ENCODE measurements around the gene PHLDA1.

GRCh38 chr12:76018672-76019071 lies 12.9 kb downstream of the PHLDA1 start:
- TF ChIP-seq, protein P1, sequence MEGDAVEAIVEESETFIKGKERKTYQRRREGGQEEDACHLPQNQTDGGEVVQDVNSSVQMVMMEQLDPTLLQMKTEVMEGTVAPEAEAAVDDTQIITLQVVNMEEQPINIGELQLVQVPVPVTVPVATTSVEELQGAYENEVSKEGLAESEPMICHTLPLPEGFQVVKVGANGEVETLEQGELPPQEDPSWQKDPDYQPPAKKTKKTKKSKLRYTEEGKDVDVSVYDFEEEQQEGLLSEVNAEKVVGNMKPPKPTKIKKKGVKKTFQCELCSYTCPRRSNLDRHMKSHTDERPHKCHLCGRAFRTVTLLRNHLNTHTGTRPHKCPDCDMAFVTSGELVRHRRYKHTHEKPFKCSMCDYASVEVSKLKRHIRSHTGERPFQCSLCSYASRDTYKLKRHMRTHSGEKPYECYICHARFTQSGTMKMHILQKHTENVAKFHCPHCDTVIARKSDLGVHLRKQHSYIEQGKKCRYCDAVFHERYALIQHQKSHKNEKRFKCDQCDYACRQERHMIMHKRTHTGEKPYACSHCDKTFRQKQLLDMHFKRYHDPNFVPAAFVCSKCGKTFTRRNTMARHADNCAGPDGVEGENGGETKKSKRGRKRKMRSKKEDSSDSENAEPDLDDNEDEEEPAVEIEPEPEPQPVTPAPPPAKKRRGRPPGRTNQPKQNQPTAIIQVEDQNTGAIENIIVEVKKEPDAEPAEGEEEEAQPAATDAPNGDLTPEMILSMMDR (IDR thresholded peaks at IDR 0.05), result no peak
- TF ChIP-seq POLR2A (IDR thresholded peaks at IDR 0.05), result no peak

Measured in uterus (tissue), 2 donors.